ENCODE measurements around the gene MS4A1. TPM values are rescaled to one million over a fixed set of nuclear protein-coding genes. Genes with fewer than 3 reads are reported as not detected.
A peak's percentile ranks its signal among the peaks of the same experiment; 100 is the strongest.

Gene MS4A1
- polyA plus RNA-seq, 3 donors, result 0.88 to 8.0 (median 1.3) TPM

DNA sequence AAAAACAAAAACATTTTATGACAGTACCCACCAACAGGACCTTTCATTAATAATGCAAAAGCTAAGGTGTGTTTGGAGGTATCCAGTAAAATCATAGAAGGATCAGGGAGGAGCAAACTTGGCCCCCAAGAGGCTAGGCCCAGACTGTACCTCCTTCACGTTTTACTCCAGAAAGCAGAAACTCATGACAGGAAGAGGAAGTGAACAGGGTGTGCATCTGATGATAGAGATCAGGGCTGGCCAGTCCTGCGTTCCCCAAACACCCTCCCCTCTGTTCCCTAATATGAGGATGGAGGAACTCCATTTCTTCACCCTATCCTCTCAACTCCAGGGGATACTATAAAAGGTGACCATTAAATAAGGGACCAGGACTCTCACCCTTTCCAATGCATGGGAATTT is 26.7 kb downstream of the MS4A1 start:
- no peak overlapping the region for H3K4me3 Mint-ChIP-seq
- Histone ChIP-seq H2AFZ (ENCODE audit: insufficient read depth, low read depth, low read length, poor library complexity, severe bottlenecking) (no peak overlapping the region), H3K9me3 (replicated peaks in 1 of 2; ENCODE audit: control insufficient read depth in 1 of 2, insufficient read depth in 1 of 2, low read length in 2 of 2) (peaks cover 0 to 3% of the 10 kb centered on the region in 2 donors), H3K4me1 (ENCODE audit: control insufficient read depth in 1 of 2, insufficient read depth in 2 of 2, low read length in 2 of 2) (peaks cover 24 to 30% of the 10 kb centered on the region in 2 donors), H3K36me3 (replicated peaks in 1 of 2; ENCODE audit: control insufficient read depth in 1 of 2, insufficient read depth in 2 of 2, low read length in 2 of 2) (no peaks in the 10 kb centered on the region), H3K9ac (ENCODE audit: insufficient read depth, low read length, poor library complexity, severe bottlenecking) (no peak overlapping the region), H3K4me2 (replicated peaks; ENCODE audit: extremely low read depth, low read length, poor library complexity, severe bottlenecking) (no peak overlapping the region), H3K79me2 (ENCODE audit: insufficient read depth, low read length) (no peaks in the 10 kb centered on the region), H4K20me1 (ENCODE audit: insufficient read depth, low read length) (no peaks in the 10 kb centered on the region), H3K27me3 (ENCODE audit: control insufficient read depth in 2 of 2, insufficient read depth in 2 of 2, low read length in 2 of 2) (no peaks in the 10 kb centered on the region), H3K27ac (ENCODE audit: low read depth in 1 of 2, low read length in 2 of 2) (peak overlapping the region in 1 of 2 donors; percentile 73), H3K4me3 (replicated peaks in 1 of 3; ENCODE audit: low read depth in 2 of 3, low read length in 3 of 3) (no peak overlapping the region)
- peaks cover 0 to 2% of the 10 kb centered on the region in 2 donors for H3K36me3 Mint-ChIP-seq
- intact Hi-C loops (cut with micrococcal nuclease), result loop anchor here (5.0 to 10.0 kb wide), 2 partner anchors 120 to 218 kb away; no protein-coding TSS in a partner anchor
- no CpG with 5 or more reads among the region's 2 CpGs for WGBS (ENCODE audit: insufficient coverage)
- TF ChIP-seq, protein P1, sequence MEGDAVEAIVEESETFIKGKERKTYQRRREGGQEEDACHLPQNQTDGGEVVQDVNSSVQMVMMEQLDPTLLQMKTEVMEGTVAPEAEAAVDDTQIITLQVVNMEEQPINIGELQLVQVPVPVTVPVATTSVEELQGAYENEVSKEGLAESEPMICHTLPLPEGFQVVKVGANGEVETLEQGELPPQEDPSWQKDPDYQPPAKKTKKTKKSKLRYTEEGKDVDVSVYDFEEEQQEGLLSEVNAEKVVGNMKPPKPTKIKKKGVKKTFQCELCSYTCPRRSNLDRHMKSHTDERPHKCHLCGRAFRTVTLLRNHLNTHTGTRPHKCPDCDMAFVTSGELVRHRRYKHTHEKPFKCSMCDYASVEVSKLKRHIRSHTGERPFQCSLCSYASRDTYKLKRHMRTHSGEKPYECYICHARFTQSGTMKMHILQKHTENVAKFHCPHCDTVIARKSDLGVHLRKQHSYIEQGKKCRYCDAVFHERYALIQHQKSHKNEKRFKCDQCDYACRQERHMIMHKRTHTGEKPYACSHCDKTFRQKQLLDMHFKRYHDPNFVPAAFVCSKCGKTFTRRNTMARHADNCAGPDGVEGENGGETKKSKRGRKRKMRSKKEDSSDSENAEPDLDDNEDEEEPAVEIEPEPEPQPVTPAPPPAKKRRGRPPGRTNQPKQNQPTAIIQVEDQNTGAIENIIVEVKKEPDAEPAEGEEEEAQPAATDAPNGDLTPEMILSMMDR (IDR thresholded peaks at IDR 0.05), result no peak
- peaks cover 34% of the 10 kb centered on the region for H3K4me1 Mint-ChIP-seq
- peak overlapping the region; percentile 63 to 88 (median 86) for H3K27ac Mint-ChIP-seq
- peaks cover 0 to 8% (median 7%) of the 10 kb centered on the region in 7 donors for H3K9me3 Mint-ChIP-seq
- H3K27me3 Mint-ChIP-seq (ENCODE audit: low read depth in 3 of 3), result no peaks in the 10 kb centered on the region
- peak; percentile 53 to 74 (median 68) for DNase-seq

DNA sequence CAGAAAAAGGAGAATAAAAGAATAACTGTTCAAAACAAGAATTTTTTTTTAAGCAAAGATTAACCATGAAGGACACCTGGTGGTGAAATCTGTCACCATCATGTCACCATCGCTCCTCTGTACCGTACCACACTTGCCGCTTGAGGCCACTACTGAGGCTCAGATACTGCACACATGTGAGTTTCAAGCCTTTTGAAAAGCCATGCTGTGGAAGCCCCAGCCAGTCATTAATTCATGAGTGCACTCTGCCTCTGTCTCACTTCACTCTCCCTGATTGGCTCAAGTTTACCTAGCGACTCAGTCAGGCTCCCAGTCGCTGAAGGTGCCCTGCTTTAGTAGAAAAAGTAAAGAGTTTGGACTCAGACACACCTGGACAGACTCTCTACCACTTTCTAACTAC is 30.3 kb downstream of the MS4A1 start:
- TF ChIP-seq, protein P1 (IDR thresholded peaks at IDR 0.05), result peak; percentile 80
- Mint-ChIP-seq H3K9me3 (peaks cover 2 to 11% (median 8%) of the 10 kb centered on the region in 7 donors), H3K4me1 (peaks cover 28% of the 10 kb centered on the region), H3K27me3 (ENCODE audit: low read depth in 3 of 3) (no peaks in the 10 kb centered on the region), H3K4me3 (no peak overlapping the region), H3K27ac (peak overlapping the region in 1 of 7 donors; percentile 54), H3K36me3 (no peaks in the 10 kb centered on the region)
- Histone ChIP-seq H3K36me3 (replicated peaks in 1 of 2; ENCODE audit: control insufficient read depth in 1 of 2, insufficient read depth in 2 of 2, low read length in 2 of 2) (no peaks in the 10 kb centered on the region), H3K27ac (ENCODE audit: low read depth in 1 of 2, low read length in 2 of 2) (no peak overlapping the region), H3K27me3 (ENCODE audit: control insufficient read depth in 2 of 2, insufficient read depth in 2 of 2, low read length in 2 of 2) (no peaks in the 10 kb centered on the region), H3K4me3 (replicated peaks in 1 of 3; ENCODE audit: low read depth in 2 of 3, low read length in 3 of 3) (no peak overlapping the region), H4K20me1 (ENCODE audit: insufficient read depth, low read length) (no peaks in the 10 kb centered on the region), H3K4me2 (replicated peaks; ENCODE audit: extremely low read depth, low read length, poor library complexity, severe bottlenecking) (no peak overlapping the region), H3K9me3 (replicated peaks in 1 of 2; ENCODE audit: control insufficient read depth in 1 of 2, insufficient read depth in 1 of 2, low read length in 2 of 2) (peaks cover 0 to 5% of the 10 kb centered on the region in 2 donors), H3K79me2 (ENCODE audit: insufficient read depth, low read length) (no peaks in the 10 kb centered on the region), H3K9ac (ENCODE audit: insufficient read depth, low read length, poor library complexity, severe bottlenecking) (no peak overlapping the region), H2AFZ (ENCODE audit: insufficient read depth, low read depth, low read length, poor library complexity, severe bottlenecking) (no peak overlapping the region), H3K4me1 (ENCODE audit: control insufficient read depth in 1 of 2, insufficient read depth in 2 of 2, low read length in 2 of 2) (peaks cover 21 to 26% of the 10 kb centered on the region in 2 donors)
- 82% methylated on average over 3 of the region's 5 CpGs for WGBS (ENCODE audit: insufficient coverage)
- intact Hi-C loops (cut with micrococcal nuclease), result loop anchor here (10.0 kb wide), 1 partner anchor 221 kb away; no protein-coding TSS in a partner anchor
- DNase-seq, result peak; percentile 32 to 65 (median 55)

Measured in CD14-positive monocyte (primary cell).